GM12874 (cell line): ENCODE data around the gene PHOSPHO1.

Source experiments
- CTCF ChIP-seq: IDR thresholded peaks from 2 replicates; pipeline ENCODE4 v1.5.1; 2011; ENCODE audit warnings: low read depth, mild to moderate bottlenecking, control low read depth, low read length, moderate library complexity; ENCODE audit not compliant: insufficient read depth

The PHOSPHO1 gene

DNA sequence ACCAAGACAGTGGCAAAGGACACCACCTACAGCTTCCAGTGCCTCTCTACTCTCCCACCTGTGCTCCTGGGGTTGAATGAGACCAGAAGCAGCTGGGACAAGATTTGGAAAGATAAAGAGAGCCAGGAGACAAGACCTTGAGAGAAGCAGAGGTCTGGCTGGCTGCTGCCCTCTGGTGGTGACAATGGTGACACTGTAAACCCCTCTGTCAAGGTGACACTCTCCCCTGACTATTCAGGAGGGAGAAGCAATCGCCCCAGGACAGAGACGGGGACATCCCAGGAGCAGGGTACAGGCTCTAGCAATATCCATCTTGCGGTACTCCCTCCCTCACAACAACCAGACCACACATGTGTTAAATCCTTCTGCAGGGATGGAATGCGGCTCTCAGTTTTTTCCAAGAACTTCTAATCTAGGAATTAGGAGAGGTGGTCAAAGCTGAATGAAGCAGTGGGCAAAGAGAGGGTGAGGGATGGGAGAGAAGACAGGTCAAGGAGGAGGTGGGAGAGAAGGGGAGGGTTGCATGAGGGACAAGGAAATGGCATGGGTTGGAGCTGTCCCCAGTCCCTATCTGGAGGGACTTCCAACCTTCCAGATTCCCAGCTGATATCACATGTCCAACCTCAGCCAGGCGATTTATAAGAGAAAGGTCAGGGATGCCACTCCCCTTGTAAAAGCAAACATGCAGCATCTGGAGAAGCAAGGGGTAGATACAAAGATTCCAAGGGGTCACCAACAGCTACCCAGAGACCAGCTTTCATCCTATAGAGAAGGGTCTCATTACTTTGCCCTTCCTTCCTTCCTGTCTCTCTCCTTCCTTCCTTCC lies 2.9 kb downstream of the PHOSPHO1 start:
- TF ChIP-seq CTCF, result peak; percentile 91

DNA sequence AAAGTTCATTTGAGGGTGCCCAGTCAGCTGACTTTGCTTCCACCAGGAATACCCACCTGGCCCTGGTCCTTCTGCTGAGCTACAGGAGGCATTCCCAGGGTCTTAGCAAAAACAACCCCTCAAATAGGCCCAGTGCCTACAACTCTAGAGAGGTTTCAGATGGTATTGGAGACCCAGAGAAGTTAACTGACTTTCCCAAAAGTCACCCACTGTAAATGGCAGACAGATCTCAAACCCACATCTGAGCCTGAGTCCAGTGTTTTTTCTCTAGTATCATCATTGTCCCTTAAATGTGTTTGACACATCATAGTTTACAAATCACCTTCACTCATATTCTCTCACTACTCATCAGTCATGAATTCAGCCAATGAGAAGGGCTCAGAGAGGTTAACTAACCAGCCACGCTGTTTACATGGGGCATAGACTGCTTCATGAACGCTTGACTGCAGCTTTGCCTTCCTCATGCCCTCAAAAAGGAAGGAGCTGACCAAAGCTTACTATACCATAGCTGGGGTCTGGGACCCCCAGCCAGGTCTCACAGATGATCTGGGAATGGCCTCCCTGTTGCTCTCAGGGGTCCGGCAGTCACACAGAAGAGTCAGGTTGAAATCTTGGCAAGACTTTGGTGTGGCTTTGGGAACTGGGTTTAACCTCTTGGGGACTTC lies 3.7 kb downstream of the PHOSPHO1 start:
- TF ChIP-seq CTCF, result no peak

- TF ChIP-seq CTCF, result no peak
These were observed 4.9 kb downstream of the PHOSPHO1 start for GRCh38 chr17:49225554-49226236.

DNA sequence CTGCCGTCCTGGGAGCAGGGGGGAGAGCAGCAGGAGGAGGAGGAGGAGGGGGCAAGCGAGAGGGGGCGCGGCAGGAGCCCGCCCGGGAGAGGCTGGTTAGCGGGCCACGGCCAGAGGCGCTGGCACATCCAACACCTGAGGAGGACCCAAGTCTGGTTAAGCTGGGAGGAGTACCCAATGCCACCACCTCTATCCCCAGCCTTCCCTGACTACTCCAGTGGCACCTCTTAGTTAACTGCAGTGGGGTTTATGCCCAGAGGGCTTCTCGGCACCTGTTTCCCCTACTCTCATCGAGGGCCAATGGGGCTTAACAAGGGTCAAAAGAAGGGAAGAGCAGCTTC lies 5.6 kb downstream of the PHOSPHO1 start:
- no peak for TF ChIP-seq CTCF

GRCh38 chr17:49224198-49224996 lies 6.2 kb downstream of the PHOSPHO1 start:
- TF ChIP-seq CTCF, result 0 out of 2 replicates have a peak, but pooled peaks have one; percentile 1

DNA sequence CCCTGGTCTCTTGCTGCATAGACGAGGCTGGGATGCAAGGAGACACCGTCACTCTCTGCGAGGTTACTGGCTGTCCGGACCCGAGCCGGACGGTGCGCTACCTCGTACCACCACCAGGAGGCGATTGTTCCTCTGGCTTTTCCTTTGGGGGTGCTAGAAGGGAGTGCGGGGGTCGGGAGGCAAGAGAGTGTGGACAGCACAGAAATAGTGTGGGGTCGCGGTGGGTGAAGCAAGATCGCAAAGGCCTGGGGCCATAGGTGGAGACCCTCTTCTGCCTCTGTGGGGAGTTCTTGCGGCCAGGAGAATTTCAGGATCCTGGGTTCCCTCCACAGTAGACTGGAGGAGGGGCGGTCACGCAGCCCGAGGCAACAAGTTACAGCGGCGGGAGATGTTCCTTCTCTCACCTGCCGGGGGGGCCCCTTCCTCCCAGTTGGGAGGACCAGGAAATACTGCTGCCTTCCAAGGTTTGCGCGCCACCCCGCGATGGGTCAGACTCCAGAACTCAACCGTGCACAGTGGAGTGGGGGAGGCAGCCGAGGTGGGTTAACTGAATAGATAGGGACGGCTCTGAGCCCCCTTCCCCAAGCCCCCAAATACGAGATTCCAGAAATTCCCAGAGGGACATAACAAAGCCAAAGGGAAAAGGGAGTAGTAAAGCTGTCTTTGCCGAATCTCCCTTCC lies 6.9 kb downstream of the PHOSPHO1 start:
- peak; percentile 90 for TF ChIP-seq CTCF

- no peak for TF ChIP-seq CTCF
These were observed 7.4 kb downstream of the PHOSPHO1 start for GRCh38 chr17:49223168-49223516.
